SJSA1 (cell line): ENCODE data around the gene ELOVL7. TPM values are rescaled to one million over a fixed set of nuclear protein-coding genes. Genes with fewer than 3 reads are reported as not detected.
"Not testable (repeated sequence)": the region's sequence is repeated elsewhere in the genome, so short reads cannot be mapped to it uniquely, and the experiment has no call there.

Experiments
- DNase-seq, 2 experiments: peaks; one replicate each; pipeline ENCODE4 v3.0.0-alpha.2; 2015 to 2020; ENCODE audit warnings: low spot score in 2 of 2, low read depth in 1 of 2
- H3K27ac ChIP-seq: fragments of 250-450 bp; sonication (Bioruptor Pico); 2 replicates; pipeline ENCODE4 v1.5.1; 2020; ENCODE audit warnings: mild to moderate bottlenecking, moderate library complexity
- H3K27me3 ChIP-seq: fragments of 250-450 bp; sonication (Bioruptor Pico); replicated peaks from 2 replicates; pipeline ENCODE4 v1.5.1; 2020; ENCODE audit warnings: mild to moderate bottlenecking, moderate library complexity
- H3K36me3 ChIP-seq: fragments of 250-450 bp; sonication (Bioruptor Pico); 2 replicates; pipeline ENCODE4 v1.5.1; 2020; ENCODE audit warnings: mild to moderate bottlenecking
- H3K4me1 ChIP-seq: fragments of 250-450 bp; sonication (Bioruptor Pico); replicated peaks from 2 replicates; pipeline ENCODE4 v1.6.1; 2021; ENCODE audit warnings: mild to moderate bottlenecking
- H3K4me3 ChIP-seq: fragments of 250-450 bp; sonication (Bioruptor Pico); 2 replicates; pipeline ENCODE4 v1.5.1; 2020; ENCODE audit warnings: mild to moderate bottlenecking
- H3K9me3 ChIP-seq: fragments of 250-450 bp; sonication (Bioruptor Pico); replicated peaks from 2 replicates; pipeline ENCODE4 v1.5.1; 2020; ENCODE audit warnings: mild to moderate bottlenecking
- total RNA-seq: library from RNA; depleted of rRNA; stranded (reverse); fragments of >200 nt; shearing (Covaris generic); gene quantifications from 2 replicates; pipeline ENCODE4 v1.2.3, GENCODE V29; 2014

ELOVL7 gene
- total RNA-seq, 1 experiment from 2014 or later, result 0.05 TPM

- H3K4me1 ChIP-seq, result no peaks in the 10 kb centered on the region
- no peak overlapping the region for H3K4me3 ChIP-seq
- H3K9me3 ChIP-seq, result no peaks in the 10 kb centered on the region
- no peak overlapping the region for H3K27ac ChIP-seq
- H3K36me3 ChIP-seq, result no peaks in the 10 kb centered on the region
- peaks cover 2% of the 10 kb centered on the region; the same call in 1 of the 2 replicates for H3K27me3 ChIP-seq
- no peak for DNase-seq
These were observed 46.5 kb downstream of the ELOVL7 start for GRCh38 chr5:60797482-60798153.

DNA sequence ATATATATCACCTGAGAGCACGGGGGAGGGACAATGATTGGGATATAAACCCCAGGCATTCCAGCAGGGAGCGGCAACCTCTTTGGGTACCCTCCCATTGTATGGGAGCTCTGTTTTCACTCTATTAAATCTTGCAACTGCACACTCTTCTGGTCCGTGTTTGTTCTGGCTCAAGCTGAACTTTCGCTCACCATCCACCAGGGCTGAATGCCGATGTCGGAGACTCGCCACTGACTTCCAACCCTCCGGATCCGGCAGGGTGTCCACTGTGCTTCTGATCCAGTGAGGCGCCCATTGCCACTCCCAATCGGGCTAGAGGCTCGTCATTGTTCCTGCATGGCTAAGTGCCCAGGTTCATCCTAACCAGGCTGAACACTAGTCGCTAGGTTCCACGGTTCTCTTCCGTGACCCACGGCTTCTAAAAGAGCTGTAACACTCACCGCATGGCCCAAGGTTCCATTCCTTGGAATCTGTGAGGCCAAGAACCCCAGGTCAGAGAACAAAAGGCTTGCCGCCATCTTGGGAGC, 48.6 kb downstream of the ELOVL7 start:
- H3K27ac ChIP-seq, H3K4me1 ChIP-seq, H3K4me3 ChIP-seq, DNase-seq, H3K36me3 ChIP-seq, H3K9me3 ChIP-seq, H3K27me3 ChIP-seq: not testable (repeated sequence)

GRCh38 chr5:60794691-60795090, 49.4 kb downstream of the ELOVL7 start:
- peaks cover 2% of the 10 kb centered on the region; the same call in 1 of the 2 replicates for H3K27me3 ChIP-seq
- H3K4me1 ChIP-seq, result no peaks in the 10 kb centered on the region
- no peak overlapping the region for H3K4me3 ChIP-seq
- no peak for DNase-seq
- H3K36me3 ChIP-seq, result no peaks in the 10 kb centered on the region
- no peaks in the 10 kb centered on the region for H3K9me3 ChIP-seq
- H3K27ac ChIP-seq, result no peak overlapping the region

DNA sequence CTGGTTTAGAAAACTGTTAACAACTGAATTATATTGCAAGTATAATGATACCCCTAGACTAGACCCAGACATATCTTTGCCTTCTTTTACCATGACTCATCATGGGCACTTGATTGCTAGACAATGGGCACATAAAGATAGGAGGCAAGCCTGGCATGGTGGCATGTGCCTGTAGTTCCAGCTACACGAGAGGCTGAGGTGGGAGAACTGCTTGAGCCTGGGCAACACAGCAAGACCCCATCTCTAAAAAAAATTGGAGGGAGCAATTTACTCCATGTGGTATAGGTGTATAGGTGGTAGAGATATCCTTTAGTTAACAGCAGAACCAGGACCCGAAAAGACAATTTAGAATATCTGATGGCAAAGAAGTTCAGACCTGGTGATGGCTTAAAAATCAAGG, 51.6 kb downstream of the ELOVL7 start:
- H3K27ac ChIP-seq, result no peak overlapping the region
- no peak for DNase-seq
- H3K36me3 ChIP-seq, result no peaks in the 10 kb centered on the region
- H3K4me1 ChIP-seq, result no peaks in the 10 kb centered on the region
- H3K27me3 ChIP-seq, result 0 out of 2 replicates have a peak, but pooled peaks cover 2% of the 10 kb centered on the region
- H3K4me3 ChIP-seq, result no peak overlapping the region
- no peaks in the 10 kb centered on the region for H3K9me3 ChIP-seq

DNA sequence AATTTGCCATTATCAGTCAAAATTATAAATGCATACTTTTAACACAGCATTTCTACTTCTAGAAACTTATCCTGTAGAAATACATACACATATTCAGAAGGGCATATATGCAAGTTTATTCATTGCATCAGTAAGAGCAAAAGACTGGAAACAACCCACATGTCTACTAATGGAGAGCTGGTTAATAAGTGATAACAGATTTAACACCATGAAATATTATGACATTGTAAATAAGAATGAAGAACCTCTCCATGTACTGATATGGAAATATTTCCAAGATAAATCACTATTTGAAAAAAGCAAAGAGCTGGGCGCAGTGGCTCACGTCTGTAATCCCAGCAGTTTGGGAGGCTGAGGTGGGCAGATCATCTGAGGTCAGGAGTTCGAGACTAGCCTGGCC, 54.5 kb downstream of the ELOVL7 start:
- no peak overlapping the region for H3K4me3 ChIP-seq
- H3K36me3 ChIP-seq, result no peaks in the 10 kb centered on the region
- no peaks in the 10 kb centered on the region for H3K9me3 ChIP-seq
- DNase-seq, result no peak
- H3K27me3 ChIP-seq, result no peaks in the 10 kb centered on the region
- H3K27ac ChIP-seq, result no peak overlapping the region
- H3K4me1 ChIP-seq, result no peaks in the 10 kb centered on the region

DNA sequence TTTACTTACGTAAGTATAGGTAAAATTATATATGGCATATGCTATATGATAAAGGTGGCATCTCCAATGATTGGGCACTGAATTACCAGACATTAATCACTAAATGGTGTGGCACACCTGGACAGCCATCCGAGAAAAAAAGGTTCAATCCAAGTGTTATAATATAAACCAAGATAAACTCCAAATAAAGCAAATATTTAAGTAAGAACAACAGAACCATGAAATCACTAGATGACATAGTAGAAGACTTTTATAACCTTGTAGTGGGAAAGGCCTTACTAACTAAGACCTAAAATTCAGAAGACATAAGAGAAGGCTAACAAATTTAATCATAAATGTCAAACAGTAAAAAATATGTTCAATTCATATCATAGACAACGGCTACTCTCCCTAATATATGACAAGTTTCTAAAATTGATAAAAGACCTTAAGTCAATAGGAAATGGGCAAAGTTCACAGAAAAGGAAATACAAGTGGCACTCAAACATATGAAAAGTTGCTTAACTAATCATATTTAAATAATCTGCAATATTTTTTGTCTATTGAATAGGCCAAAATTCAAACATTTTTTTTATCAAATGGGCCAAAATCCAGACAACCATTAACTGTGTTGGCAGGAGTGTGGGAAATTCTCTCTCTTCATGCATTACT, 55.1 kb downstream of the ELOVL7 start:
- H3K4me1 ChIP-seq, result no peaks in the 10 kb centered on the region
- no peak overlapping the region for H3K27ac ChIP-seq
- no peak for DNase-seq
- H3K27me3 ChIP-seq, result no peaks in the 10 kb centered on the region
- no peaks in the 10 kb centered on the region for H3K9me3 ChIP-seq
- no peaks in the 10 kb centered on the region for H3K36me3 ChIP-seq
- H3K4me3 ChIP-seq, result no peak overlapping the region

GRCh38 chr5:60779466-60779865, 64.6 kb downstream of the ELOVL7 start:
- Histone ChIP-seq H3K9me3 (no peaks in the 10 kb centered on the region), H3K27me3 (no peaks in the 10 kb centered on the region), H3K4me1 (peaks cover 11% of the 10 kb centered on the region), H3K36me3 (no peaks in the 10 kb centered on the region), H3K4me3 (no peak overlapping the region), H3K27ac (no peak overlapping the region)
- DNase-seq, result no peak

- DNase-seq, result no peak
- Histone ChIP-seq H3K4me3 (no peak overlapping the region), H3K4me1 (peaks cover 11% of the 10 kb centered on the region), H3K36me3 (no peaks in the 10 kb centered on the region), H3K9me3 (0 out of 2 replicates have a peak, but pooled peaks cover 2% of the 10 kb centered on the region), H3K27me3 (no peaks in the 10 kb centered on the region), H3K27ac (no peak overlapping the region)
These were observed 67.7 kb downstream of the ELOVL7 start for GRCh38 chr5:60776343-60776742.

- H3K27ac ChIP-seq, result no peak overlapping the region
- no peak overlapping the region for H3K4me3 ChIP-seq
- no peaks in the 10 kb centered on the region for H3K9me3 ChIP-seq
- H3K27me3 ChIP-seq, result peaks cover 8% of the 10 kb centered on the region; the same call in 1 of the 2 replicates
- no peaks in the 10 kb centered on the region for H3K36me3 ChIP-seq
- H3K4me1 ChIP-seq, result no peaks in the 10 kb centered on the region
- no peak for DNase-seq
These were observed 78.9 kb downstream of the ELOVL7 start for GRCh38 chr5:60765019-60765709.

DNA sequence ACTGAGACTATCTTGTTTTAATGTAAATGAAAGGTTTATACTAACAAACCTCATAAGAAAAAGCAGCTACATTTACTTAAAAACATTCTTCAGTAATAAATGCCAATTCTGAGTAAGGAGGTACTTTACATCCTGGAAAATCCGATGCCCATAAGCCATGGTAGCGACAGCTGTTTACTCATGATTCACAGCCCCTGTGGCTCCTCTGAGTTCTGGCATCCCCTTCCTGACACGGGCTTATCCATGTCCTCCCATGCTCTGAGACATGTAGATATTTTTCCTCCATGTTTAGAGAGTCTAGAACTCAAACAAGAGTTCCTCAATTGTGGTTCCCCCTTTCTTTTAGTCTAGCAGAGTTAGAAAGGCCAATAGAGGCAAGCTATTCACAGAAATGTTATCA, 81.0 kb downstream of the ELOVL7 start:
- Histone ChIP-seq H3K27me3 (peaks cover 11% of the 10 kb centered on the region), H3K4me3 (no peak overlapping the region), H3K9me3 (no peaks in the 10 kb centered on the region), H3K36me3 (no peaks in the 10 kb centered on the region), H3K4me1 (no peaks in the 10 kb centered on the region), H3K27ac (no peak overlapping the region)
- DNase-seq, result no peak

- peaks cover 21% of the 10 kb centered on the region for H3K27me3 ChIP-seq
- DNase-seq, result no peak
- no peaks in the 10 kb centered on the region for H3K9me3 ChIP-seq
- no peak overlapping the region for H3K4me3 ChIP-seq
- no peaks in the 10 kb centered on the region for H3K36me3 ChIP-seq
- H3K4me1 ChIP-seq, result no peaks in the 10 kb centered on the region
- H3K27ac ChIP-seq, result no peak overlapping the region
These were observed 89.6 kb downstream of the ELOVL7 start for GRCh38 chr5:60754495-60754894.

GRCh38 chr5:60744682-60745081, 99.4 kb downstream of the ELOVL7 start:
- H3K4me1 ChIP-seq, result no peaks in the 10 kb centered on the region
- no peaks in the 10 kb centered on the region for H3K9me3 ChIP-seq
- H3K27me3 ChIP-seq, result no peaks in the 10 kb centered on the region
- H3K4me3 ChIP-seq, result no peak overlapping the region
- no peak for DNase-seq
- no peaks in the 10 kb centered on the region for H3K36me3 ChIP-seq
- H3K27ac ChIP-seq, result no peak overlapping the region

GRCh38 chr5:60743511-60744314, 100.4 kb downstream of the ELOVL7 start:
- Histone ChIP-seq H3K4me1 (no peaks in the 10 kb centered on the region), H3K4me3 (no peak overlapping the region), H3K27me3 (no peaks in the 10 kb centered on the region), H3K36me3 (no peaks in the 10 kb centered on the region), H3K27ac (no peak overlapping the region), H3K9me3 (no peaks in the 10 kb centered on the region)
- DNase-seq, result no peak
